H9 (cell line): ENCODE measurements around the gene CHCHD3. TPM values are rescaled to one million over a fixed set of nuclear protein-coding genes. Genes with fewer than 3 reads are reported as not detected.
A peak's percentile ranks its signal among the peaks of the same experiment; 100 is the strongest.
"Not testable (repeated sequence)": the region's sequence is repeated elsewhere in the genome, so short reads cannot be mapped to it uniquely, and the experiment has no call there.

Source experiments
- DNase-seq: peaks from one replicate; pipeline ENCODE4 v3.0.0-alpha.2; 2017
- H2AFZ ChIP-seq: one replicate; pipeline ENCODE4 v1.6.1; 2013; ENCODE audit warnings: mild to moderate bottlenecking, low read length, control low read depth, moderate library complexity
- H2AK5ac ChIP-seq: 2 replicates; pipeline ENCODE4 v1.6.1; 2013; ENCODE audit warnings: low read length, control low read depth, mixed read lengths; ENCODE audit not compliant: insufficient read length
- H2BK120ac ChIP-seq: one replicate; pipeline ENCODE4 v1.6.1; 2013; ENCODE audit warnings: low read depth, mild to moderate bottlenecking, low read length, control low read depth, inconsistent platforms; ENCODE audit not compliant: poor library complexity, severe bottlenecking
- H2BK12ac ChIP-seq: 2 replicates; pipeline ENCODE4 v1.6.1; 2013; ENCODE audit warnings: low read length, control low read depth, mixed read lengths, low read depth; ENCODE audit not compliant: insufficient read length
- H2BK15ac ChIP-seq: 2 replicates; pipeline ENCODE4 v1.6.1; 2013; ENCODE audit warnings: low read depth, low read length, control low read depth
- H2BK20ac ChIP-seq: one replicate; pipeline ENCODE4 v1.6.1; 2013; ENCODE audit warnings: low read depth, mild to moderate bottlenecking, low read length, control low read depth, inconsistent platforms; ENCODE audit not compliant: poor library complexity, severe bottlenecking
- H2BK5ac ChIP-seq: 2 replicates; pipeline ENCODE4 v1.6.1; 2013; ENCODE audit warnings: low read length, control low read depth, mixed read lengths; ENCODE audit not compliant: insufficient read length
- H3K14ac ChIP-seq: 2 replicates; pipeline ENCODE4 v1.6.1; 2013; ENCODE audit warnings: low read length, control low read depth; ENCODE audit not compliant: insufficient read depth
- H3K18ac ChIP-seq: 2 replicates; pipeline ENCODE4 v1.6.1; 2013; ENCODE audit warnings: low read depth, mild to moderate bottlenecking, mixed read lengths, low read length, control low read depth; ENCODE audit not compliant: insufficient read length
- H3K23ac ChIP-seq: 2 replicates; pipeline ENCODE4 v1.6.1; 2013; ENCODE audit warnings: low read length, control low read depth, mixed read lengths, low read depth; ENCODE audit not compliant: insufficient read length
- H3K23me2 ChIP-seq: 2 replicates; pipeline ENCODE4 v1.6.1; 2013; ENCODE audit warnings: low read depth, mild to moderate bottlenecking, mixed read lengths, low read length, control low read depth; ENCODE audit not compliant: insufficient read length, poor library complexity, severe bottlenecking
- H3K27ac ChIP-seq: 2 replicates; pipeline ENCODE4 v1.5.1; 2013; ENCODE audit warnings: low read length, control low read depth, mixed read lengths, low read depth; ENCODE audit not compliant: insufficient read length
- H3K27me3 ChIP-seq: 2 replicates; pipeline ENCODE4 v1.6.1; 2013; ENCODE audit warnings: low read length, control low read depth, inconsistent platforms; ENCODE audit not compliant: insufficient read depth
- H3K4ac ChIP-seq: 2 replicates; pipeline ENCODE4 v1.6.1; 2013; ENCODE audit warnings: low read depth, mild to moderate bottlenecking, control low read depth, inconsistent platforms, low read length, moderate library complexity
- H3K4me1 ChIP-seq: 2 replicates; pipeline ENCODE4 v1.6.1; 2013; ENCODE audit warnings: low read length, control low read depth, inconsistent platforms; ENCODE audit not compliant: insufficient read depth
- H3K4me2 ChIP-seq: 2 replicates; pipeline ENCODE4 v1.6.1; 2013; ENCODE audit warnings: low read length, control low read depth, mixed read lengths; ENCODE audit not compliant: insufficient read length, insufficient read depth
- H3K56ac ChIP-seq: 2 replicates; pipeline ENCODE4 v1.6.1; 2013; ENCODE audit warnings: low read depth, mild to moderate bottlenecking, mixed read lengths, low read length, control low read depth; ENCODE audit not compliant: insufficient read length
- H3K79me1 ChIP-seq: 2 replicates; pipeline ENCODE4 v1.6.1; 2013; ENCODE audit warnings: low read depth, mild to moderate bottlenecking, moderate library complexity, low read length, control low read depth, inconsistent platforms; ENCODE audit not compliant: insufficient read depth, poor library complexity, severe bottlenecking
- H3K79me2 ChIP-seq: 2 replicates; pipeline ENCODE4 v1.6.1; 2013; ENCODE audit warnings: low read length, control low read depth, inconsistent platforms; ENCODE audit not compliant: insufficient read depth
- H3K9ac ChIP-seq: 2 replicates; pipeline ENCODE4 v1.6.1; 2013; ENCODE audit warnings: low read length, control low read depth, mixed read lengths; ENCODE audit not compliant: insufficient read length; ENCODE audit errors: extremely low read depth
- H3K9me3 ChIP-seq: one replicate; pipeline ENCODE4 v1.6.1; 2013; ENCODE audit warnings: low read depth, low read length, inconsistent platforms; ENCODE audit not compliant: control insufficient read depth
- H3T11ph ChIP-seq: one replicate; pipeline ENCODE4 v1.6.1; 2013; ENCODE audit warnings: mild to moderate bottlenecking, low read length, control low read depth, inconsistent platforms
- H4K20me1 ChIP-seq: one replicate; pipeline ENCODE4 v1.6.1; 2013; ENCODE audit not compliant: control insufficient read depth, insufficient read length, insufficient read depth
- H4K5ac ChIP-seq: 2 replicates; pipeline ENCODE4 v1.6.1; 2013; ENCODE audit warnings: low read depth, mild to moderate bottlenecking, mixed read lengths, low read length, control low read depth; ENCODE audit not compliant: insufficient read length
- H4K8ac ChIP-seq: replicated peaks from 2 replicates; pipeline ENCODE4 v1.6.1; 2013; ENCODE audit warnings: low read length, control low read depth, mixed read lengths, low read depth; ENCODE audit not compliant: insufficient read length
- H4K91ac ChIP-seq: 2 replicates; pipeline ENCODE4 v1.6.1; 2013; ENCODE audit warnings: low read depth, mild to moderate bottlenecking, moderate library complexity, mixed read lengths, low read length, control low read depth; ENCODE audit not compliant: insufficient read length
- H3K27ac Mint-ChIP-seq, 3 experiments: 2 replicates in 2 of 3; 3 replicates in 1 of 3; pipeline ENCODE4 v1.8.0; 2020 to 2021; ENCODE audit warnings: mixed read lengths in 3 of 3, mild to moderate bottlenecking in 1 of 3, moderate library complexity in 1 of 3
- H3K27me3 Mint-ChIP-seq: 2 replicates; pipeline ENCODE4 v1.8.0; 2021; ENCODE audit warnings: low read depth, mild to moderate bottlenecking, moderate library complexity, mixed read lengths
- H3K36me3 Mint-ChIP-seq, 3 experiments: 2 replicates in 2 of 3; 3 replicates in 1 of 3; pipeline ENCODE4 v1.8.0; 2020 to 2021; ENCODE audit warnings: low read depth in 3 of 3, mixed read lengths in 3 of 3; ENCODE audit not compliant: insufficient read depth in 1 of 3
- H3K4me1 Mint-ChIP-seq, 2 experiments: 2 replicates each; pipeline ENCODE4 v1.8.0; 2020; ENCODE audit warnings: mixed read lengths in 2 of 2
- H3K4me3 Mint-ChIP-seq, 2 experiments: 2 replicates in 1 of 2; 3 replicates in 1 of 2; pipeline ENCODE4 v1.8.0; 2020 to 2021; ENCODE audit warnings: mild to moderate bottlenecking in 2 of 2, mixed read lengths in 2 of 2, moderate library complexity in 1 of 2
- H3K9me3 Mint-ChIP-seq, 2 experiments: 2 replicates in 1 of 2; 3 replicates in 1 of 2; pipeline ENCODE4 v1.8.0; 2020; ENCODE audit warnings: mild to moderate bottlenecking in 2 of 2, mixed read lengths in 2 of 2, moderate library complexity in 1 of 2
- CTCF ChIP-seq: fragments of 200-600 bp; sonication (generic); conservative IDR thresholded peaks from 3 replicates; pipeline ENCODE4 v1.8.0; 2021; ENCODE audit warnings: antibody characterized with exemption, mild to moderate bottlenecking
- WGBS: extraction: QIAGEN DNeasy Blood & Tissue Kit; methylation state at CpG from one replicate; pipeline ENCODE4 v1.1.7; 2013; ENCODE audit warnings: missing lambda C conversion rate, low lambda C conversion rate, mixed read lengths; ENCODE audit not compliant: insufficient read length; ENCODE audit errors: extremely low coverage; 5-methylcytosine and 5-hydroxymethylcytosine counted together
- total RNA-seq: library from RNA; stranded (reverse); gene quantifications from 2 replicates; pipeline ENCODE4 v1.2.1, GENCODE V29; 2021

Gene CHCHD3
- total RNA-seq, 1 experiment from 2014 or later = 104 TPM

- H4K5ac ChIP-seq = no peak overlapping the region
- H3K23ac ChIP-seq = no peak overlapping the region
Observed at GRCh38 chr7:132930881-132931280, 151.0 kb downstream of the CHCHD3 start.

GRCh38 chr7:132929944-132930343 lies 151.9 kb downstream of the CHCHD3 start:
- H3K4me2 ChIP-seq, H3K27ac ChIP-seq, H3K9me3 Mint-ChIP-seq, H2AK5ac ChIP-seq, H3K4me3 Mint-ChIP-seq, H4K8ac ChIP-seq, H3K36me3 Mint-ChIP-seq, H3K79me2 ChIP-seq, H3K23ac ChIP-seq, H2BK12ac ChIP-seq, DNase-seq, H4K20me1 ChIP-seq, H2AFZ ChIP-seq, H3K9me3 ChIP-seq, H2BK5ac ChIP-seq, H3K23me2 ChIP-seq, H3T11ph ChIP-seq, H3K4me1 ChIP-seq, H2BK20ac ChIP-seq, H3K27me3 Mint-ChIP-seq, H3K14ac ChIP-seq, H3K79me1 ChIP-seq, H3K18ac ChIP-seq, H2BK120ac ChIP-seq, H4K91ac ChIP-seq, H4K5ac ChIP-seq, H3K27ac Mint-ChIP-seq, H3K27me3 ChIP-seq, H2BK15ac ChIP-seq, H3K4ac ChIP-seq, H3K56ac ChIP-seq, H3K9ac ChIP-seq: not testable (repeated sequence)
- WGBS = no CpG with 5 or more reads among the region's 5 CpGs
- peaks cover 21 to 23% of the 10 kb centered on the region in 2 experiments for H3K4me1 Mint-ChIP-seq

More at GRCh38 chr7:132930881-132931280, 151.0 kb downstream of the CHCHD3 start:
- Histone ChIP-seq H3K9me3 (no peaks in the 10 kb centered on the region), H3K14ac (no peak overlapping the region), H3K79me2 (peaks cover 3% of the 10 kb centered on the region; the same call in 1 of the 2 replicates), H2BK5ac (no peak overlapping the region), H4K8ac (no peak overlapping the region), H2BK15ac (no peak overlapping the region), H2AK5ac (no peak overlapping the region), H3K79me1 (peaks cover 3% of the 10 kb centered on the region), H3T11ph (no peak overlapping the region), H3K18ac (no peak overlapping the region), H3K4ac (no peak overlapping the region), H3K4me2 (no peak overlapping the region), H2BK20ac (no peak overlapping the region), H3K4me1 (no peaks in the 10 kb centered on the region), H2BK120ac (no peak overlapping the region), H4K91ac (no peak overlapping the region), H3K56ac (no peak overlapping the region), H3K27ac (no peak overlapping the region), H3K23me2 (no peaks in the 10 kb centered on the region), H3K9ac (no peak overlapping the region), H2AFZ (no peak overlapping the region), H2BK12ac (no peak overlapping the region), H3K27me3 (no peaks in the 10 kb centered on the region), H4K20me1 (no peaks in the 10 kb centered on the region)
- no CpG with 5 or more reads among the region's 4 CpGs for WGBS
- peak; percentile 71 for TF ChIP-seq CTCF
- Mint-ChIP-seq H3K4me1 (peaks cover 21 to 23% of the 10 kb centered on the region in 2 experiments), H3K4me3 (no peak overlapping the region), H3K27me3 (no peaks in the 10 kb centered on the region), H3K9me3 (no peaks in the 10 kb centered on the region), H3K27ac (peak overlapping the region in 2 of 3 experiments; percentile 10 to 55; a peak in 3 of 7 replicates), H3K36me3 (peaks cover 0 to 4% (median 0%) of the 10 kb centered on the region in 3 experiments; a peak in 2 of 7 replicates)
- DNase-seq = no peak
